H1 (cell line): ENCODE data around the gene CHRDL1. TPM values are rescaled to one million over a fixed set of nuclear protein-coding genes. Genes with fewer than 3 reads are reported as not detected.

Experiments
- CTCF ChIA-PET: fragments of 300-600 bp; sonication (Branson Sonifier 250); formaldehyde crosslinking; loops from one replicate; lab custom pipeline; 2021; ENCODE audit not compliant: partially characterized antibody; lab: Charles Lee
- POLR2A ChIA-PET: fragments of 300-600 bp; sonication (Branson Sonifier 250); formaldehyde crosslinking; loops from one replicate; lab custom pipeline; 2021; ENCODE audit warnings: inconsistent platforms; ENCODE audit not compliant: partially characterized antibody; lab: Charles Lee
- DNase-seq, 2 experiments: peaks; one replicate each; pipeline versions ENCODE4 v3.0.0 to v3.0.0-alpha.2; 2010 to 2022; ENCODE audit warnings: low spot score in 2 of 2, low read depth in 1 of 2, mixed read lengths in 1 of 2
- FAIRE-seq: peaks from 2 replicates; lab custom pipeline; 2011; peaks lifted over from hg19 to GRCh38; lab: Jason Lieb, UNC
- H2AFZ ChIP-seq: 2 replicates; pipeline ENCODE4 v1.8.1; 2012; ENCODE audit warnings: low read length, inconsistent platforms
- H2AK5ac ChIP-seq: 2 replicates; pipeline ENCODE4 v1.6.1; 2013; ENCODE audit warnings: low read depth, low read length
- H2BK120ac ChIP-seq: replicated peaks from 2 replicates; pipeline ENCODE3; 2013; ENCODE audit warnings: low read depth, low read length, inconsistent platforms
- H2BK12ac ChIP-seq: 2 replicates; pipeline ENCODE4 v1.6.1; 2013; ENCODE audit warnings: low read depth, low read length
- H2BK15ac ChIP-seq: 2 replicates; pipeline ENCODE4 v1.6.1; 2013; ENCODE audit warnings: low read length
- H2BK20ac ChIP-seq: 2 replicates; pipeline ENCODE4 v1.6.1; 2013; ENCODE audit warnings: low read length
- H2BK5ac ChIP-seq: 2 replicates; pipeline ENCODE4 v1.6.1; 2013; ENCODE audit warnings: low read depth, low read length
- H3K14ac ChIP-seq: 2 replicates; pipeline ENCODE4 v1.6.1; 2013; ENCODE audit warnings: inconsistent platforms; ENCODE audit not compliant: insufficient read length
- H3K18ac ChIP-seq: 2 replicates; pipeline ENCODE4 v1.6.1; 2013; ENCODE audit warnings: low read length; ENCODE audit errors: extremely low read depth
- H3K23ac ChIP-seq: 2 replicates; pipeline ENCODE4 v1.6.1; 2013; ENCODE audit warnings: inconsistent platforms; ENCODE audit not compliant: insufficient read length
- H3K23me2 ChIP-seq: 2 replicates; pipeline ENCODE4 v1.6.1; 2013; ENCODE audit warnings: low read depth, low read length
- H3K27ac ChIP-seq: 2 replicates; pipeline ENCODE4 v1.6.1; 2011; ENCODE audit warnings: low read depth, low read length, inconsistent platforms
- H3K27me3 ChIP-seq, 4 experiments: replicated peaks in 1 of 4; 1 replicate in 1 of 4; 2 replicates in 3 of 4; pipeline versions ENCODE4 v1.6.1 to v1.8.1; 2011 to 2013; ENCODE audit warnings: low read length in 3 of 4, mild to moderate bottlenecking in 3 of 4, inconsistent platforms in 2 of 4, mixed read lengths in 2 of 4, moderate library complexity in 1 of 4; ENCODE audit not compliant: control insufficient read depth in 3 of 4, insufficient read depth in 3 of 4; ENCODE audit errors: extremely low read depth in 1 of 4
- H3K36me3 ChIP-seq, 4 experiments: 2 replicates each; pipeline versions ENCODE4 v1.6.1 to v1.8.1; 2011 to 2013; ENCODE audit warnings: mild to moderate bottlenecking in 4 of 4, low read length in 3 of 4, moderate library complexity in 2 of 4, control low read depth in 1 of 4, inconsistent platforms in 1 of 4; ENCODE audit not compliant: insufficient read depth in 4 of 4, control insufficient read depth in 2 of 4
- H3K4ac ChIP-seq: replicated peaks from 2 replicates; pipeline ENCODE3; 2013; ENCODE audit warnings: low read length, low read depth, mixed read lengths, inconsistent platforms; ENCODE audit not compliant: insufficient read length
- H3K4me1 ChIP-seq, 4 experiments: replicated peaks in 1 of 4; 1 replicate in 1 of 4; 2 replicates in 3 of 4; pipeline versions ENCODE4 v1.6.1 to v1.8.1; 2011 to 2013; ENCODE audit warnings: low read length in 3 of 4, inconsistent platforms in 2 of 4, mixed read lengths in 1 of 4; ENCODE audit not compliant: insufficient read depth in 4 of 4, control insufficient read depth in 3 of 4
- H3K4me2 ChIP-seq, 2 experiments: 2 replicates each; pipeline versions ENCODE4 v1.6.1 to v1.8.1; 2011 to 2013; ENCODE audit warnings: low read depth in 2 of 2, low read length in 2 of 2, control low read depth in 1 of 2, inconsistent platforms in 1 of 2, mild to moderate bottlenecking in 1 of 2; ENCODE audit not compliant: insufficient read depth in 1 of 2
- H3K4me3 ChIP-seq, 4 experiments: fragments of 200-600, 300-600 bp in 1 of 4; sonication (generic), shearing (Covaris generic), sonication (Bioruptor Twin) in 1 of 4; 2 replicates each; pipeline versions ENCODE4 v1.5.1 to v1.8.1; 2011 to 2016; ENCODE audit warnings: low read length in 4 of 4, low read depth in 3 of 4, control low read depth in 2 of 4, inconsistent platforms in 2 of 4, mild to moderate bottlenecking in 2 of 4, mixed read lengths in 1 of 4, moderate library complexity in 1 of 4; ENCODE audit not compliant: insufficient read depth in 2 of 4; ENCODE audit errors: extremely low read depth in 1 of 4
- H3K56ac ChIP-seq: replicated peaks from 2 replicates; pipeline ENCODE3; 2013; ENCODE audit warnings: low read depth, mild to moderate bottlenecking, mixed read lengths, low read length, inconsistent platforms; ENCODE audit not compliant: insufficient read length
- H3K79me1 ChIP-seq: 2 replicates; pipeline ENCODE4 v1.6.1; 2013; ENCODE audit warnings: low read depth, low read length, control low read depth
- H3K79me2 ChIP-seq, 2 experiments: 2 replicates each; pipeline versions ENCODE4 v1.6.1 to v1.8.1; 2012 to 2013; ENCODE audit warnings: low read length in 2 of 2, mild to moderate bottlenecking in 2 of 2, inconsistent platforms in 1 of 2; ENCODE audit not compliant: insufficient read depth in 2 of 2, control insufficient read depth in 1 of 2
- H3K9ac ChIP-seq, 4 experiments: replicated peaks in 1 of 4; 1 replicate in 1 of 4; 2 replicates in 3 of 4; pipeline versions ENCODE4 v1.6.1 to v1.8.1; 2011 to 2013; ENCODE audit warnings: low read depth in 3 of 4, low read length in 3 of 4, control low read depth in 2 of 4, mild to moderate bottlenecking in 2 of 4, moderate library complexity in 2 of 4, inconsistent platforms in 1 of 4; ENCODE audit errors: extremely low read depth in 1 of 4
- H3K9me3 ChIP-seq, 2 experiments: 2 replicates each; pipeline versions ENCODE4 v1.6.1 to v1.8.1; 2012 to 2013; ENCODE audit warnings: mild to moderate bottlenecking in 2 of 2, moderate library complexity in 2 of 2, control low read depth in 1 of 2, inconsistent platforms in 1 of 2, low read depth in 1 of 2, low read length in 1 of 2, mixed read lengths in 1 of 2; ENCODE audit not compliant: insufficient read depth in 2 of 2
- H4K20me1 ChIP-seq, 2 experiments: replicated peaks in 1 of 2; 2 replicates each; pipeline versions ENCODE3 to v1.8.1; 2011 to 2013; ENCODE audit warnings: inconsistent platforms in 2 of 2, low read length in 2 of 2, mild to moderate bottlenecking in 1 of 2; ENCODE audit not compliant: insufficient read depth in 2 of 2, control insufficient read depth in 1 of 2
- H4K5ac ChIP-seq: 2 replicates; pipeline ENCODE4 v1.6.1; 2013; ENCODE audit warnings: low read length, low read depth, mixed read lengths, inconsistent platforms; ENCODE audit not compliant: insufficient read length
- H4K8ac ChIP-seq: 2 replicates; pipeline ENCODE4 v1.8.0; 2013; ENCODE audit warnings: mild to moderate bottlenecking, moderate library complexity, low read length, inconsistent platforms; ENCODE audit not compliant: insufficient read depth; ENCODE audit errors: extremely low read depth
- H4K91ac ChIP-seq: replicated peaks from 2 replicates; pipeline ENCODE3; 2013; ENCODE audit warnings: low read length, mixed read lengths, inconsistent platforms; ENCODE audit not compliant: insufficient read length
- ATF2 ChIP-seq: IDR thresholded peaks from 2 replicates; pipeline ENCODE4 v1.6.1; 2012; ENCODE audit warnings: low read length, inconsistent platforms
- CHD1 ChIP-seq: IDR thresholded peaks from 2 replicates; pipeline ENCODE4 v1.6.1; 2012; ENCODE audit warnings: low read depth, low read length, improper control_type of control experiment
- GABPA ChIP-seq: IDR thresholded peaks from 2 replicates; pipeline ENCODE4 v1.6.1; 2011; ENCODE audit warnings: mild to moderate bottlenecking, low read length, moderate library complexity, borderline replicate concordance; ENCODE audit not compliant: insufficient read depth
- HDAC6 ChIP-seq: IDR thresholded peaks from one replicate; pipeline ENCODE4 v1.7.1; 2012; ENCODE audit warnings: low read depth, mild to moderate bottlenecking, inconsistent platforms, low read length, moderate library complexity
- NRF1 ChIP-seq: IDR thresholded peaks from 2 replicates; pipeline ENCODE4 v1.6.1; 2011; ENCODE audit warnings: mild to moderate bottlenecking, low read depth, low read length, improper control_type of control experiment
- WGBS, 2 experiments: shearing (Covaris generic) in 1 of 2; methylation state at CpG; one replicate each; pipeline versions ENCODE4 v1.1.6 to v1.1.7; 2013 to 2015; ENCODE audit warnings: low lambda C conversion rate in 2 of 2, mixed read lengths in 2 of 2, inconsistent platforms in 1 of 2, low coverage in 1 of 2, missing lambda C conversion rate in 1 of 2; ENCODE audit not compliant: insufficient replicate concordance in 2 of 2, insufficient coverage in 1 of 2, insufficient read length in 1 of 2; ENCODE audit errors: extremely low coverage in 1 of 2, missing lambda C conversion rate in 1 of 2; 5-methylcytosine and 5-hydroxymethylcytosine counted together
- polyA plus RNA-seq, 7 experiments: library from polyadenylated mRNA; depleted of rRNA in 3 of 7; stranded (reverse) in 5 of 7; unstranded in 2 of 7; fragments of >200 nt in 5 of 7; fragments of 200-250 nt in 2 of 7; gene quantifications; 1 replicate in 5 of 7; 2 replicates in 1 of 7; 4 replicates in 1 of 7; pipeline versions ENCODE4 v1.2.1 to v1.2.3, GENCODE V29; 2011 to 2013; ENCODE audit warnings: missing spikeins in 2 of 7, mixed read lengths in 2 of 7
- total RNA-seq: library from RNA; stranded (reverse); fragmentation: NEBNext Ultra II Directional; extraction: Animal tissue kit (Norgen Biotek cat#: 25700); gene quantifications from 2 replicates; pipeline ENCODE4 v1.2.1, GENCODE V29; 2021

CHRDL1 gene
- total and polyA plus RNA-seq, 2 of the 8 experiments (the other 6 are each of a cell fraction or from before 2014, with no cell fraction given) = 5.6 to 15.6 TPM

DNA sequence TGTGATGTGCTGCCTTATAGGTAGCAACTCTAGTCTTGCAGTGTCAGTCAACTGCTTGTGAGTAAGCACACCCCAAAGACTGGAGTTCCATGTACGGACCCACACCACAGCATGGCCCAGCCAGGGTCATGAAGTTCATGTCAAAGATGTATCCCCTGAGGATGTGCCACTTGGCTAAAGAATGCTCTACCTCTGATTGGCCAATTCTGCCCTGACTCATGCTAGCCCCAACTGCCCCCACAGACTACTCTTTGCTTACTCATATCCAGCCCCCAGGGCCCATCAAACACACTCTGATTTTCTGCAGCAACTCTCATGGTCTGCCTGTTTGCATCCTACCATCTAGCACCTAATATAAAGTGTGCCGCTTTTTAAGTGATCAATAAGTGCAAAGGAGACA is 62.5 kb downstream of the CHRDL1 start:
- DNase-seq = no peak
- no peaks in the 10 kb centered on the region for H3K27me3 ChIP-seq
- ChIA-PET POLR2A (no interaction called here), CTCF (no interaction called here)
- H3K14ac ChIP-seq = no peak overlapping the region
- FAIRE-seq = no peak
- no peak overlapping the region for H2BK15ac ChIP-seq
- no peak overlapping the region for H3K56ac ChIP-seq
- no peak overlapping the region for H2BK120ac ChIP-seq
- no peak overlapping the region for H3K4me3 ChIP-seq
- WGBS, 2 experiments = 80% methylated on average over 2 of the region's 2 CpGs; no CpG with 5 or more reads in 1 of the 2 experiments
- no peak overlapping the region for H3K4ac ChIP-seq
- H3K27ac ChIP-seq = no peak overlapping the region
- no peak overlapping the region for H2BK12ac ChIP-seq
- no peak overlapping the region for H2AFZ ChIP-seq
- H3K4me1 ChIP-seq = peaks cover 0 to 2% (median 0%) of the 10 kb centered on the region in 4 experiments; a peak in 1 of 7 replicates
- no peaks in the 10 kb centered on the region for H3K79me2 ChIP-seq
- H4K20me1 ChIP-seq = no peaks in the 10 kb centered on the region
- no peaks in the 10 kb centered on the region for H3K9me3 ChIP-seq
- H2AK5ac ChIP-seq = no peak overlapping the region
- no peaks in the 10 kb centered on the region for H3K79me1 ChIP-seq
- H3K4me2 ChIP-seq = no peak overlapping the region
- no peak overlapping the region for H3K18ac ChIP-seq
- H3K36me3 ChIP-seq = no peaks in the 10 kb centered on the region
- H2BK5ac ChIP-seq = no peak overlapping the region
- no peak overlapping the region for H4K8ac ChIP-seq
- no peak overlapping the region for H4K5ac ChIP-seq
- no peak overlapping the region for H3K23ac ChIP-seq
- no peaks in the 10 kb centered on the region for H3K23me2 ChIP-seq
- H2BK20ac ChIP-seq = no peak overlapping the region
- no peak overlapping the region for H3K9ac ChIP-seq
- no peak for TF ChIP-seq HDAC6
- no peak for TF ChIP-seq GABPA
- no peak for TF ChIP-seq ATF2
- TF ChIP-seq NRF1 = no peak
- no peak for TF ChIP-seq CHD1
- H4K91ac ChIP-seq = no peak overlapping the region
